A673 (cell line): ENCODE measurements around the gene THADA. TPM values are rescaled to one million over a fixed set of nuclear protein-coding genes. Genes with fewer than 3 reads are reported as not detected.

Experiments used
- BruUV-seq: library from RNA; stranded (reverse); fragments of 400-500 nt; replicated peaks from 2 replicates; lab custom pipeline; 2021; lab: Mats Ljungman, UMichigan
- CTCF ChIA-PET: fragments of 300-600 bp; sonication (Branson Sonifier 250); formaldehyde crosslinking; loops from one replicate; lab custom pipeline; 2022; ENCODE audit warnings: antibody characterized with exemption; lab: Charles Lee
- POLR2A ChIA-PET: fragments of 300-600 bp; sonication (Branson Sonifier 250); formaldehyde crosslinking; loops from one replicate; lab custom pipeline; 2022; ENCODE audit warnings: antibody characterized with exemption; ENCODE audit not compliant: low non-redundant PET; lab: Charles Lee
- DNase-seq: peaks from one replicate; pipeline ENCODE4 v3.0.0-alpha.2; 2015; ENCODE audit warnings: low spot score
- H3K27ac ChIP-seq: fragments of 200-600 bp; sonication (generic); 2 replicates; pipeline ENCODE4 v1.5.1; 2016; ENCODE audit warnings: mixed run types, low read depth, mild to moderate bottlenecking, mixed read lengths, antibody characterized with exemption, low read length; ENCODE audit not compliant: poor library complexity, severe bottlenecking
- H3K27me3 ChIP-seq: fragments of 200-600 bp; sonication (generic); replicated peaks from 2 replicates; pipeline ENCODE4 v1.6.1; 2017; ENCODE audit warnings: mixed run types, low read depth, mild to moderate bottlenecking, mixed read lengths, antibody characterized with exemption, low read length; ENCODE audit not compliant: insufficient read depth, poor library complexity
- H3K36me3 ChIP-seq: fragments of 200-600 bp; sonication (generic); 2 replicates; pipeline ENCODE4 v1.6.1; 2016; ENCODE audit warnings: mixed run types, mild to moderate bottlenecking, mixed read lengths, antibody characterized with exemption, low read length; ENCODE audit not compliant: insufficient read depth, poor library complexity, severe bottlenecking
- H3K4me1 ChIP-seq: fragments of 200-600 bp; sonication (generic); 2 replicates; pipeline ENCODE4 v1.6.1; 2017; ENCODE audit warnings: mixed run types, mild to moderate bottlenecking, mixed read lengths, antibody characterized with exemption, low read length; ENCODE audit not compliant: insufficient read depth, poor library complexity, severe bottlenecking
- H3K4me3 ChIP-seq: fragments of 200-600 bp; sonication (generic); 2 replicates; pipeline ENCODE4 v1.5.1; 2016; ENCODE audit warnings: low read depth, mixed run types, mild to moderate bottlenecking, mixed read lengths, low read length; ENCODE audit not compliant: poor library complexity, severe bottlenecking
- H3K9me3 ChIP-seq: fragments of 200-600 bp; sonication (generic); 2 replicates; pipeline ENCODE4 v1.6.1; 2016; ENCODE audit warnings: mixed run types, low read depth, mild to moderate bottlenecking, mixed read lengths, antibody characterized with exemption, low read length; ENCODE audit not compliant: poor library complexity, severe bottlenecking
- EZH2 ChIP-seq: fragments of 200-600 bp; sonication (generic); IDR thresholded peaks from 2 replicates; pipeline ENCODE4 v1.6.1; 2017; ENCODE audit warnings: borderline replicate concordance, low read depth, mild to moderate bottlenecking, mixed read lengths, antibody characterized with exemption, low read length; ENCODE audit not compliant: poor library complexity, severe bottlenecking
- intact Hi-C: fragments of 100-400 bp; cut with micrococcal nuclease; formaldehyde crosslinking; loops from one replicate; pipeline ENCODE4 v1.10.0; 2022; ENCODE audit not compliant: unreplicated experiment
- total RNA-seq: library from RNA; stranded (reverse); gene quantifications from 2 replicates; pipeline ENCODE4 v1.2.3, GENCODE V29; 2021
- TF ChIP-seq, protein P1 (sequence below): fragments of 300-800, 200-600 bp; sonication (generic); conservative IDR thresholded peaks from 2 replicates; pipeline ENCODE4 v1.5.1; 2017; ENCODE audit warnings: low read depth, mild to moderate bottlenecking, antibody characterized with exemption, low read length, moderate library complexity, mixed read lengths

Gene THADA
- total RNA-seq, 1 experiment from 2014 or later: 39.7 TPM

DNA sequence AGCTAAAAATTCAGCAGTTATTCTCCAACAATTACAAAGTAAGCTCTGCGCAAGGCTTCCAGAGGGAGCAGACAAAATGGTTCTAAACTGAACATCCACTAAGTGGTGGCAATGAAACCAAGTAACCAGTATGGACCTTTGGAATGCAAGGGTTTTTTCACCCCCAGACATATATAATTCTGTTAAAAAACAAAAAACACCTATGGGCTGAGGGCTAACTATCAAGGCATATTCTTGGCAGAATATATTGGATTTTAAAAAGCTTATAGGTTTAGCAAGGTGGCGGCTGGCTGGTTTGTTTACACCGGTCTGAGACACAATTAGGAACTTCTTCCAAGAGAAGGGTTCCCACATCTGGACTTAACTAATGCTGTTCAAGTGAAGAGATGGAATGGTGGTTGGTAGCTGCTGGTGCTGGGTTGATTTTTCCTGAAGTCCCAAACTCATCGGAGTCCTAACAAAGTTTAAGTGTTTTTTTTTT, 372.3 kb downstream of the THADA start:
- POLR2A ChIA-PET: no interaction called here
- CTCF ChIA-PET: interaction anchor here (0.7 kb wide), 1 partner anchor 18 kb away, joined by 10 read pairs; no protein-coding TSS in a partner anchor

DNA sequence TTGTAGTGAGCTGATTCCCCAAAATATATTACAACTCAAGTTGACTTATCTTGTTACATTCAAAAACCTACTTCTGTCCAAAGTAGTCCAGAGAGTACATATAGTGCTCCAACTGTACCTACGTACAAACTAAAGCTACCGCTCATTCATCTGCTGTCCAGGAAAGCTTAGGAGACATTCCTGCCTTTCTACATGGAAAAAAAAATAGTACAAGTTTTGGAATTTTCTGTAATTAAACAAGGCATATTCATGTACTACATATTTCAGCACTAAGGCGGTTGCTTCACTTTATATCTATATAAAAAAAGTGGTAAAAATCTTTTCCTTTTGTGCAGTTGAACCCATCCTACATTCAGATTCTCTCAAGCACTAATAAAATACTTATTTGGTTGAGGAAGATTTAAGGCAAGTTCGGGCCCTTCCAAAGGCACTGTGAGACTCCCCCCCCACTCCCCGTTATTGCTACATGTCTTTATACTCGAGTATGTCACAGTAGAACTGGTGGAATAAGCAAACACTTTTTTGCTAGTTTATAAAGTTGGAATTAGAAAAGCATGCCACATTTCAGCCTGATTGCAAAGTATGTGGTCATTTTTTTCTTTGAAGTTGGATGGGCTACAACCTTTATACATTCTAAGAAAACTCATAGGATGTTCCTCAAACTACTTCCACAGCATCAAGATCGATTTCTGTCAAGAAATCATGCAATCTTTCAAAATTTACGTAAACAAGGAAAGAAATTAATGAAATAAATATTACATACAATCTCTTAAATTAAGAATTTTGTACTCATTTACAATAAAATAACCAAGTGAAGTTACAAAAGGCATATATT, 373.1 kb downstream of the THADA start:
- intact Hi-C loops: loop anchor here (5.0 to 10.0 kb wide), 2 partner anchors 200 to 368 kb away; no protein-coding TSS in a partner anchor
- Histone ChIP-seq H3K9me3 (no peaks in the 10 kb centered on the region), H3K27ac (peak overlapping the region; percentile 85), H3K27me3 (no peaks in the 10 kb centered on the region), H3K4me1 (peaks cover 54% of the 10 kb centered on the region), H3K4me3 (no peak overlapping the region), H3K36me3 (peaks cover 19% of the 10 kb centered on the region)
- no peak for DNase-seq
- no TSS peak for BruUV-seq
- ChIA-PET POLR2A (interaction anchor here (0.6 kb wide), 1 partner anchor 387 kb away, joined by 3 read pairs; no protein-coding TSS in a partner anchor), CTCF (no interaction called here)
- TF ChIP-seq, protein P1, sequence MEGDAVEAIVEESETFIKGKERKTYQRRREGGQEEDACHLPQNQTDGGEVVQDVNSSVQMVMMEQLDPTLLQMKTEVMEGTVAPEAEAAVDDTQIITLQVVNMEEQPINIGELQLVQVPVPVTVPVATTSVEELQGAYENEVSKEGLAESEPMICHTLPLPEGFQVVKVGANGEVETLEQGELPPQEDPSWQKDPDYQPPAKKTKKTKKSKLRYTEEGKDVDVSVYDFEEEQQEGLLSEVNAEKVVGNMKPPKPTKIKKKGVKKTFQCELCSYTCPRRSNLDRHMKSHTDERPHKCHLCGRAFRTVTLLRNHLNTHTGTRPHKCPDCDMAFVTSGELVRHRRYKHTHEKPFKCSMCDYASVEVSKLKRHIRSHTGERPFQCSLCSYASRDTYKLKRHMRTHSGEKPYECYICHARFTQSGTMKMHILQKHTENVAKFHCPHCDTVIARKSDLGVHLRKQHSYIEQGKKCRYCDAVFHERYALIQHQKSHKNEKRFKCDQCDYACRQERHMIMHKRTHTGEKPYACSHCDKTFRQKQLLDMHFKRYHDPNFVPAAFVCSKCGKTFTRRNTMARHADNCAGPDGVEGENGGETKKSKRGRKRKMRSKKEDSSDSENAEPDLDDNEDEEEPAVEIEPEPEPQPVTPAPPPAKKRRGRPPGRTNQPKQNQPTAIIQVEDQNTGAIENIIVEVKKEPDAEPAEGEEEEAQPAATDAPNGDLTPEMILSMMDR: no peak
- TF ChIP-seq EZH2: no peak

More for the DNA sequence above, 372.3 kb downstream of the THADA start:
- intact Hi-C loops: loop anchor here (5.0 to 10.0 kb wide), 2 partner anchors 201 to 369 kb away; no protein-coding TSS in a partner anchor
- TF ChIP-seq, protein P1: no peak
- TF ChIP-seq EZH2: no peak
- Histone ChIP-seq H3K27ac (no peak overlapping the region), H3K4me1 (peaks cover 59% of the 10 kb centered on the region), H3K4me3 (peak overlapping the region; percentile 13), H3K36me3 (peaks cover 19% of the 10 kb centered on the region), H3K27me3 (no peaks in the 10 kb centered on the region), H3K9me3 (no peaks in the 10 kb centered on the region)
- DNase-seq: no peak
- TSS peak; percentile 33 for BruUV-seq

DNA sequence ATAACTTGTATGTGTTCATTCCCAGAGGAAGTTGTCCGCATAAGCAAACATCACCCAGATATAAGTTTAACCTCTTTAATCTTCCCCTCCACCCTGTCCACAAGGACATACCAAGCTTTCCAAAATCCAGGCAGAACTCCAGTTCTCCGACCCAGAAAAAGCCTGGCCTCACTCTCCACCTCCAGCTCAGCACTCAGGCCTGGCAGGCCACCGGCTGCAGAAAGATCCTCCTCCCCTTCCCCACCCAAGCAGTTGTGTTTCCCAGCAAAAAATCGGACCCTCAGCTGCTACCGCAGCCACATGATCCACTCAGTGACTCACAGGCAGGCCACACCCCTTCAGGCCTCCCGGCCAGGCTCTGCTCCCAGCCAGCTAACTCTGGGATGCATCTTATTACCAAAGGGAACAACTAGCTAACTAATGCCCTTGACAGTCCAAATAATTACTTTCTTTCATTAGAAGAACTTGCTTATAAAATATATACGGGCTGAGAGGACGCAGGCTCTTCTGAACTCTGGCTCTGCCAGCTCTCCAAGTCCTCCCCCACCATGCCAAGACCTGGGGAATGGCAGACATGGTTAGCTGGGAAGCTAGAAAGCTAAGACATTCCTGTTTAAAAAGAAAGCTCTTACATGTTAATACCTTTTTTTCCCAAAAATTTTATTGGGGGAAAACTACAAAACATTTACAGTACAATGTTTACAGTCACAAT, 373.9 kb downstream of the THADA start:
- ChIA-PET POLR2A (interaction anchor here (0.6 to 0.7 kb wide), 3 partner anchors 134 to 546 kb away, joined by 3 to 4 read pairs (median 3); no protein-coding TSS in a partner anchor), CTCF (interaction anchor here (0.6 kb wide), 2 partner anchors 19 to 184 kb away, joined by 3 to 4 read pairs; no protein-coding TSS in a partner anchor)
- intact Hi-C loops: loop anchor here (5.0 to 10.0 kb wide), 2 partner anchors 200 to 367 kb away; no protein-coding TSS in a partner anchor
- TF ChIP-seq, protein P1: no peak
- no peak for TF ChIP-seq EZH2
- no TSS peak for BruUV-seq
- Histone ChIP-seq H3K27me3 (no peaks in the 10 kb centered on the region), H3K4me3 (peak overlapping the region; percentile 18), H3K9me3 (no peaks in the 10 kb centered on the region), H3K36me3 (peaks cover 19% of the 10 kb centered on the region), H3K4me1 (peaks cover 51% of the 10 kb centered on the region), H3K27ac (peak overlapping the region; percentile 85)
- peak; percentile 87 for DNase-seq
